Mesendoderm (in vitro differentiated cells): ENCODE measurements around the gene MRPS30.
"Not testable (repeated sequence)": the region's sequence is repeated elsewhere in the genome, so short reads cannot be mapped to it uniquely, and the experiment has no call there.

Experiments used
- DNase-seq: peaks from one replicate; pipeline ENCODE4 v3.0.0; 2013
- H2AK5ac ChIP-seq: 2 replicates; pipeline ENCODE4 v1.6.1; 2013; ENCODE audit warnings: low read length, inconsistent platforms
- H2BK120ac ChIP-seq: 2 replicates; pipeline ENCODE4 v1.6.1; 2013; ENCODE audit warnings: low read depth, mild to moderate bottlenecking, low read length, moderate library complexity, mixed read lengths
- H2BK15ac ChIP-seq: replicated peaks from 2 replicates; pipeline ENCODE4 v1.6.1; 2013; ENCODE audit warnings: low read depth, mild to moderate bottlenecking, moderate library complexity
- H2BK5ac ChIP-seq: 2 replicates; pipeline ENCODE4 v1.6.1; 2013; ENCODE audit warnings: low read length, inconsistent platforms
- H3K18ac ChIP-seq: 2 replicates; pipeline ENCODE4 v1.6.1; 2013; ENCODE audit warnings: mild to moderate bottlenecking, low read length, mixed read lengths
- H3K23ac ChIP-seq: one replicate; pipeline ENCODE4 v1.6.1; 2013; ENCODE audit warnings: low read length
- H3K27ac ChIP-seq: 2 replicates; pipeline ENCODE4 v1.5.1; 2013; ENCODE audit warnings: low read depth, mild to moderate bottlenecking, inconsistent platforms, low read length, moderate library complexity
- H3K27me3 ChIP-seq: 2 replicates; pipeline ENCODE4 v1.6.1; 2013; ENCODE audit warnings: low read length, control low read depth, mild to moderate bottlenecking, inconsistent platforms; ENCODE audit not compliant: insufficient read depth, poor library complexity
- H3K36me3 ChIP-seq: 2 replicates; pipeline ENCODE4 v1.6.1; 2013; ENCODE audit warnings: low read length, inconsistent platforms; ENCODE audit not compliant: control insufficient read depth, insufficient read depth
- H3K4ac ChIP-seq: one replicate; pipeline ENCODE4 v1.6.1; 2013; ENCODE audit warnings: low read depth, mild to moderate bottlenecking, low read length, moderate library complexity
- H3K4me1 ChIP-seq: 2 replicates; pipeline ENCODE4 v1.6.1; 2013; ENCODE audit warnings: low read depth, low read length, inconsistent platforms; ENCODE audit not compliant: control insufficient read depth
- H3K4me2 ChIP-seq: 2 replicates; pipeline ENCODE4 v1.6.1; 2013; ENCODE audit warnings: low read length
- H3K4me3 ChIP-seq: 2 replicates; pipeline ENCODE4 v1.5.1; 2013; ENCODE audit warnings: mild to moderate bottlenecking, low read length
- H3K56ac ChIP-seq: one replicate; pipeline ENCODE4 v1.6.1; 2013; ENCODE audit warnings: low read length
- H3K79me1 ChIP-seq: 2 replicates; pipeline ENCODE4 v1.6.1; 2013; ENCODE audit warnings: low read length, inconsistent platforms
- H3K79me2 ChIP-seq: 2 replicates; pipeline ENCODE4 v1.6.1; 2013; ENCODE audit warnings: mild to moderate bottlenecking, low read length; ENCODE audit not compliant: control insufficient read depth, insufficient read depth
- H3K9ac ChIP-seq: 2 replicates; pipeline ENCODE4 v1.6.1; 2013; ENCODE audit warnings: low read length, inconsistent platforms
- H4K5ac ChIP-seq: one replicate; pipeline ENCODE4 v1.6.1; 2013; ENCODE audit warnings: low read length
- H4K8ac ChIP-seq: one replicate; pipeline ENCODE4 v1.6.1; 2013; ENCODE audit warnings: low read depth, mild to moderate bottlenecking, control low read depth, low read length, moderate library complexity
- WGBS: extraction: QIAGEN DNeasy Blood & Tissue Kit; methylation state at CpG from one replicate; pipeline ENCODE4 v1.1.7; 2013; ENCODE audit warnings: low lambda C conversion rate, missing lambda C conversion rate; ENCODE audit not compliant: insufficient coverage; ENCODE audit errors: extremely low coverage; 5-methylcytosine and 5-hydroxymethylcytosine counted together

MRPS30 gene

GRCh38 chr5:44807269-44807668 lies 1.5 kb upstream of the MRPS30 start:
- DNase-seq, result no peak
- no peak overlapping the region for H2BK15ac ChIP-seq
- no peak overlapping the region for H3K4me2 ChIP-seq
- no peak overlapping the region for H3K23ac ChIP-seq
- peaks cover 23% of the 10 kb centered on the region for H3K79me2 ChIP-seq
- no peaks in the 10 kb centered on the region for H3K79me1 ChIP-seq
- H2BK5ac ChIP-seq, result no peak overlapping the region
- no peak overlapping the region for H2BK120ac ChIP-seq
- H3K4me3 ChIP-seq, result no peak overlapping the region
- WGBS, result no CpG with 5 or more reads among the region's 1 CpG
- no peak overlapping the region for H4K8ac ChIP-seq
- no peak overlapping the region for H3K9ac ChIP-seq
- H3K27me3 ChIP-seq, result no peaks in the 10 kb centered on the region
- no peak overlapping the region for H3K4ac ChIP-seq
- H4K5ac ChIP-seq, result no peak overlapping the region
- no peak overlapping the region for H2AK5ac ChIP-seq
- no peak overlapping the region for H3K27ac ChIP-seq
- no peaks in the 10 kb centered on the region for H3K4me1 ChIP-seq
- no peaks in the 10 kb centered on the region for H3K36me3 ChIP-seq
- no peak overlapping the region for H3K18ac ChIP-seq
- H3K56ac ChIP-seq, result no peak overlapping the region

- Histone ChIP-seq H3K4me2 (peak overlapping the region; percentile 88), H4K8ac (no peak overlapping the region), H3K4me3 (peak overlapping the region; percentile 92), H3K9ac (peak overlapping the region; percentile 91), H3K23ac (no peak overlapping the region), H3K36me3 (peaks cover 1% of the 10 kb centered on the region), H3K27ac (no peak overlapping the region), H3K27me3 (no peaks in the 10 kb centered on the region), H2AK5ac (no peak overlapping the region), H2BK15ac (no peak overlapping the region), H3K4ac (no peak overlapping the region), H2BK120ac (no peak overlapping the region), H4K5ac (no peak overlapping the region), H3K4me1 (no peaks in the 10 kb centered on the region), H3K56ac (peak overlapping the region; percentile 97), H2BK5ac (no peak overlapping the region), H3K79me1 (peaks cover 2% of the 10 kb centered on the region), H3K18ac (no peak overlapping the region), H3K79me2 (peaks cover 26% of the 10 kb centered on the region)
- peak; percentile 86 for DNase-seq
- no CpG with 5 or more reads among the region's 45 CpGs for WGBS
These were observed 638 bp downstream of the MRPS30 start for GRCh38 chr5:44809215-44809955.

GRCh38 chr5:44809956-44810420 lies 1.2 kb downstream of the MRPS30 start:
- Histone ChIP-seq H2BK120ac (no peak overlapping the region), H3K79me1 (peaks cover 2% of the 10 kb centered on the region), H2BK15ac (no peak overlapping the region), H4K8ac (no peak overlapping the region), H4K5ac (no peak overlapping the region), H2BK5ac (no peak overlapping the region), H3K36me3 (peaks cover 1% of the 10 kb centered on the region), H3K4ac (no peak overlapping the region), H3K4me2 (peak overlapping the region; percentile 88), H3K4me3 (peak overlapping the region; percentile 92), H3K23ac (no peak overlapping the region), H3K27ac (no peak overlapping the region), H3K9ac (peak overlapping the region; percentile 91), H3K56ac (peak overlapping the region; percentile 97), H3K79me2 (peaks cover 26% of the 10 kb centered on the region), H3K27me3 (no peaks in the 10 kb centered on the region), H2AK5ac (no peak overlapping the region), H3K4me1 (no peaks in the 10 kb centered on the region), H3K18ac (no peak overlapping the region)
- DNase-seq, result no peak
- WGBS, result no CpG with 5 or more reads among the region's 11 CpGs

GRCh38 chr5:44814761-44815160 lies 6.0 kb downstream of the MRPS30 start:
- Histone ChIP-seq H3K27ac (no peak overlapping the region), H3K79me1 (peaks cover 2% of the 10 kb centered on the region), H3K36me3 (peaks cover 1% of the 10 kb centered on the region)

GRCh38 chr5:44821164-44821563 lies 12.4 kb downstream of the MRPS30 start:
- Histone ChIP-seq H2BK120ac (no peak overlapping the region), H3K4ac (no peak overlapping the region), H2AK5ac (no peak overlapping the region), H3K56ac (no peak overlapping the region), H2BK5ac (no peak overlapping the region), H3K4me1 (no peaks in the 10 kb centered on the region), H3K79me1 (no peaks in the 10 kb centered on the region), H3K18ac (no peak overlapping the region), H3K27ac (no peak overlapping the region), H4K5ac (no peak overlapping the region), H3K36me3 (no peaks in the 10 kb centered on the region), H3K79me2 (no peaks in the 10 kb centered on the region), H2BK15ac (no peak overlapping the region), H3K9ac (no peak overlapping the region), H3K4me2 (no peak overlapping the region), H3K27me3 (no peaks in the 10 kb centered on the region), H3K23ac (no peak overlapping the region), H4K8ac (no peak overlapping the region), H3K4me3 (no peak overlapping the region)
- DNase-seq, result no peak
- no CpG with 5 or more reads among the region's 1 CpG for WGBS

More at GRCh38 chr5:44814761-44815160, 6.0 kb downstream of the MRPS30 start:
- Histone ChIP-seq H3K23ac (no peak overlapping the region), H3K4ac (no peak overlapping the region), H2BK15ac (no peak overlapping the region), H3K27me3 (no peaks in the 10 kb centered on the region), H4K5ac (no peak overlapping the region), H3K9ac (no peak overlapping the region), H4K8ac (no peak overlapping the region), H3K4me2 (no peak overlapping the region), H3K4me1 (no peaks in the 10 kb centered on the region), H2BK120ac (no peak overlapping the region), H3K4me3 (no peak overlapping the region), H3K79me2 (peaks cover 17% of the 10 kb centered on the region), H2AK5ac (no peak overlapping the region), H2BK5ac (no peak overlapping the region), H3K18ac (no peak overlapping the region), H3K56ac (no peak overlapping the region)
- WGBS, result no CpG with 5 or more reads among the region's 2 CpGs
- no peak for DNase-seq

GRCh38 chr5:44824662-44825061 lies 15.9 kb downstream of the MRPS30 start:
- H3K4ac ChIP-seq, H3K27ac ChIP-seq, H3K9ac ChIP-seq, H2BK120ac ChIP-seq, H2BK15ac ChIP-seq, H3K23ac ChIP-seq, H3K4me3 ChIP-seq, H3K36me3 ChIP-seq, H3K79me2 ChIP-seq, H3K4me1 ChIP-seq, H3K56ac ChIP-seq, H2AK5ac ChIP-seq, H4K5ac ChIP-seq, H3K18ac ChIP-seq, H3K4me2 ChIP-seq, H2BK5ac ChIP-seq, H4K8ac ChIP-seq, H3K79me1 ChIP-seq, H3K27me3 ChIP-seq, DNase-seq: not testable (repeated sequence)
- no CpG with 5 or more reads among the region's 3 CpGs for WGBS
